ENCODE results near the gene CFAP251. TPM values are rescaled to one million over a fixed set of nuclear protein-coding genes. Genes with fewer than 3 reads are reported as not detected.

The CFAP251 gene
- total and polyA plus RNA-seq, 2 of the 13 experiments (the other 11 are each of a cell fraction or from before 2014, with no cell fraction given), result 0.30 to 0.42 TPM

DNA sequence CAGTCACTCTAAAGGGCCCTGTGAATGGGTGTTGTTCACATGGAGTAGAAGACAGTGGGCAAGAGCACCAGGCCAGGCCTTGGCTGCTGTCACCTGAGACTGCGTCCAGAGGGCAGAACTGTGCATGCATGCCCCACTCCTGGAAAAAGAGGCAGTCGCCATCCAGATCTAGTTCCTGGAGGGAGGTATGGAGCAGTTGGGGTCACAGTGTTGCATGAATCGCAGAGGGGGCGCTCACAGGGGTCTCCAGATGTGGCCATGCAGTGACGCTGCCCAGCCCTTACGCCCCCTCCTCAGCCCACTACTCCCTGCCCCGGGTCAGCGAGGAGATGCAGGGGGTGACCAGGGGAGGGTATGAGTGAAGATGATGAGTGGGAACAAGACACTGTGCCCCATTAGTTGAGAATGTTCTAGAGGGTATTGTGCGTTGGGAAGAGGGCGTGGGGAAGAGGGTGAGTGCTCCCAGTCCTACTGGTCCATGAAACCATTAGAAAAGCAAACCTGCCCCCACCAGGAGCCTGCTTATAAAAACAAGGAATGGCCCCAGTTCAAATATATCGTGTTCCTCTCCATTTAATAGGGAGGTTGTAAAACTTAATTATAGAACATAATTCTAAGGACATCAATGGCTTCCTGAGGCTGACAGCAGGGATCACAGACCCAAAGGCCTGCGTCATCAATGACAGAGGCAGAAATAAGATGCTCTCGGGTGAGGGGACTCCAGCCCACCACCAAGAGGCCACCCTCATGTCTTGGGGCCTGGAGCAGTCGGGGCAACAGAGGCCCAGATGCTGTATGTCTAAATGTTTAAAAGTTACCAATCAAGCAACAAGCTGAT is 71.1 kb downstream of the CFAP251 start:
- DNase-seq (ENCODE audit: low spot score) (no peak), FAIRE-seq (no peak), ATAC-seq (peak; percentile 40; the same call in 2 of the 3 replicates)
- Histone ChIP-seq H3K27me3 (ENCODE audit: control insufficient read depth in 1 of 2, insufficient read depth in 2 of 2, low read length in 2 of 2) (peaks cover 0 to 4% of the 10 kb centered on the region in 2 experiments; a peak in 1 of 5 replicates), H3K9ac (ENCODE audit: insufficient read depth, low read depth, low read length) (no peak overlapping the region), H3K36me3 (replicated peaks in 1 of 2; ENCODE audit: control insufficient read depth in 1 of 2, insufficient read depth in 2 of 2, low read length in 2 of 2) (no peaks in the 10 kb centered on the region), H3K27ac (ENCODE audit: extremely low read length, insufficient read depth, low read length) (no peak overlapping the region), H3K4me2 (ENCODE audit: low read depth, low read length) (no peak overlapping the region), H3K9me3 (ENCODE audit: low read length) (no peaks in the 10 kb centered on the region), H4K20me1 (ENCODE audit: insufficient read depth, low read length) (no peaks in the 10 kb centered on the region), H2AFZ (ENCODE audit: low read length) (no peak overlapping the region), H3K4me3 (replicated peaks in 1 of 3; ENCODE audit: insufficient read depth in 1 of 3, low read depth in 2 of 3, low read length in 3 of 3) (no peak overlapping the region), H3K79me2 (ENCODE audit: insufficient read depth, low read length) (no peaks in the 10 kb centered on the region), H3K4me1 (ENCODE audit: insufficient read depth, low read length) (peaks cover 36% of the 10 kb centered on the region)
- CTCF ChIA-PET (ENCODE audit: low intra/inter-chr PET ratio, low total read pairs), result no interaction called here
- WGBS (ENCODE audit: low lambda C conversion rate), result 67% methylated on average over 12 of the region's 14 CpGs
- intact Hi-C loops (cut with micrococcal nuclease; ENCODE audit: unreplicated experiment), result no loop called here
- TF ChIP-seq RARA (CRISPR knock-in tag; IDR thresholded peaks at IDR 0.05), result no peak
- TF ChIP-seq SNRNP70 (IDR thresholded peaks at IDR 0.05; ENCODE audit: low read depth, low read length), result no peak
- no peak for TF ChIP-seq HOXA3 (CRISPR knock-in tag; IDR thresholded peaks at IDR 0.05)
- TF ChIP-seq SRSF1 (optimal IDR thresholded peaks at IDR 0.05; ENCODE audit: low read depth, low read length), result no peak
- peak; percentile 83 for TF ChIP-seq ZNF263 (CRISPR knock-in tag; IDR thresholded peaks at IDR 0.05)
- no TSS peak for BruUV-seq (replicated peaks)
- POLR2A ChIA-PET, result no interaction called here
- in situ Hi-C loops (cut with HindIII; ENCODE audit: extremely low pct_ligation_motif_present, low pct_unique_long_range_greater_than_20kb), result no loop called here

GRCh38 chr12:121990114-121990647 is 71.8 kb downstream of the CFAP251 start:
- H2AFZ ChIP-seq (ENCODE audit: low read length), result no peak overlapping the region
- 40% methylated on average over 4 of the region's 6 CpGs for WGBS (ENCODE audit: low lambda C conversion rate)
- ATAC-seq, result peak; percentile 56
- no peak overlapping the region for H3K4me2 ChIP-seq (ENCODE audit: low read depth, low read length)
- H4K20me1 ChIP-seq (ENCODE audit: insufficient read depth, low read length), result no peaks in the 10 kb centered on the region
- intact Hi-C loops (cut with micrococcal nuclease; ENCODE audit: unreplicated experiment), result no loop called here
- no peak overlapping the region for H3K9ac ChIP-seq (ENCODE audit: insufficient read depth, low read depth, low read length)
- DNase-seq (ENCODE audit: low spot score), result no peak
- H3K36me3 ChIP-seq (replicated peaks in 1 of 2; ENCODE audit: control insufficient read depth in 1 of 2, insufficient read depth in 2 of 2, low read length in 2 of 2), result no peaks in the 10 kb centered on the region
- H3K27ac ChIP-seq (ENCODE audit: extremely low read length, insufficient read depth, low read length), result no peak overlapping the region
- H3K9me3 ChIP-seq (ENCODE audit: low read length), result no peaks in the 10 kb centered on the region
- no TSS peak for BruUV-seq (replicated peaks)
- peaks cover 40% of the 10 kb centered on the region for H3K4me1 ChIP-seq (ENCODE audit: insufficient read depth, low read length)
- no peak for FAIRE-seq
- no peaks in the 10 kb centered on the region for H3K79me2 ChIP-seq (ENCODE audit: insufficient read depth, low read length)
- peaks cover 0 to 4% of the 10 kb centered on the region in 2 experiments; a peak in 1 of 5 replicates for H3K27me3 ChIP-seq (ENCODE audit: control insufficient read depth in 1 of 2, insufficient read depth in 2 of 2, low read length in 2 of 2)
- ChIA-PET POLR2A (no interaction called here), CTCF (ENCODE audit: low intra/inter-chr PET ratio, low total read pairs) (no interaction called here)
- no peak overlapping the region for H3K4me3 ChIP-seq (replicated peaks in 1 of 3; ENCODE audit: insufficient read depth in 1 of 3, low read depth in 2 of 3, low read length in 3 of 3)
- in situ Hi-C loops (cut with HindIII; ENCODE audit: extremely low pct_ligation_motif_present, low pct_unique_long_range_greater_than_20kb), result no loop called here
- no peak for TF ChIP-seq ZNF350 (CRISPR knock-in tag; IDR thresholded peaks at IDR 0.05; ENCODE audit: borderline replicate concordance, low read depth)
- TF ChIP-seq ZNF761 (CRISPR knock-in tag; conservative IDR thresholded peaks at IDR 0.05), result no peak
- TF ChIP-seq RBFOX2 (IDR thresholded peaks at IDR 0.05; ENCODE audit: low read depth, low read length), result no peak
- no peak for TF ChIP-seq MLLT10 (CRISPR knock-in tag; IDR thresholded peaks at IDR 0.05)
- TF ChIP-seq, protein P1, sequence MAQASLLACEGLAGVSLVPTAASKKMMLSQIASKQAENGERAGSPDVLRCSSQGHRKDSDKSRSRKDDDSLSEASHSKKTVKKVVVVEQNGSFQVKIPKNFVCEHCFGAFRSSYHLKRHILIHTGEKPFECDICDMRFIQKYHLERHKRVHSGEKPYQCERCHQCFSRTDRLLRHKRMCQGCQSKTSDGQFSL (CRISPR knock-in tag; IDR thresholded peaks at IDR 0.05), result no peak
- TF ChIP-seq, protein P2, sequence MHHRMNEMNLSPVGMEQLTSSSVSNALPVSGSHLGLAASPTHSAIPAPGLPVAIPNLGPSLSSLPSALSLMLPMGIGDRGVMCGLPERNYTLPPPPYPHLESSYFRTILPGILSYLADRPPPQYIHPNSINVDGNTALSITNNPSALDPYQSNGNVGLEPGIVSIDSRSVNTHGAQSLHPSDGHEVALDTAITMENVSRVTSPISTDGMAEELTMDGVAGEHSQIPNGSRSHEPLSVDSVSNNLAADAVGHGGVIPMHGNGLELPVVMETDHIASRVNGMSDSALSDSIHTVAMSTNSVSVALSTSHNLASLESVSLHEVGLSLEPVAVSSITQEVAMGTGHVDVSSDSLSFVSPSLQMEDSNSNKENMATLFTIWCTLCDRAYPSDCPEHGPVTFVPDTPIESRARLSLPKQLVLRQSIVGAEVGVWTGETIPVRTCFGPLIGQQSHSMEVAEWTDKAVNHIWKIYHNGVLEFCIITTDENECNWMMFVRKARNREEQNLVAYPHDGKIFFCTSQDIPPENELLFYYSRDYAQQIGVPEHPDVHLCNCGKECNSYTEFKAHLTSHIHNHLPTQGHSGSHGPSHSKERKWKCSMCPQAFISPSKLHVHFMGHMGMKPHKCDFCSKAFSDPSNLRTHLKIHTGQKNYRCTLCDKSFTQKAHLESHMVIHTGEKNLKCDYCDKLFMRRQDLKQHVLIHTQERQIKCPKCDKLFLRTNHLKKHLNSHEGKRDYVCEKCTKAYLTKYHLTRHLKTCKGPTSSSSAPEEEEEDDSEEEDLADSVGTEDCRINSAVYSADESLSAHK (CRISPR knock-in tag; IDR thresholded peaks at IDR 0.05; ENCODE audit: borderline replicate concordance), result no peak
- no peak for TF ChIP-seq GATAD1 (CRISPR knock-in tag; IDR thresholded peaks at IDR 0.05)
- TF ChIP-seq HES4 (CRISPR knock-in tag; IDR thresholded peaks at IDR 0.05; ENCODE audit: borderline replicate concordance), result no peak
